ENCODE measurements around the gene KNDC1. TPM values are rescaled to one million over a fixed set of nuclear protein-coding genes. Genes with fewer than 3 reads are reported as not detected.

Gene KNDC1
- total and polyA plus RNA-seq, 10 donors, result 0.05 to 3.5 (median 1.0) TPM

DNA sequence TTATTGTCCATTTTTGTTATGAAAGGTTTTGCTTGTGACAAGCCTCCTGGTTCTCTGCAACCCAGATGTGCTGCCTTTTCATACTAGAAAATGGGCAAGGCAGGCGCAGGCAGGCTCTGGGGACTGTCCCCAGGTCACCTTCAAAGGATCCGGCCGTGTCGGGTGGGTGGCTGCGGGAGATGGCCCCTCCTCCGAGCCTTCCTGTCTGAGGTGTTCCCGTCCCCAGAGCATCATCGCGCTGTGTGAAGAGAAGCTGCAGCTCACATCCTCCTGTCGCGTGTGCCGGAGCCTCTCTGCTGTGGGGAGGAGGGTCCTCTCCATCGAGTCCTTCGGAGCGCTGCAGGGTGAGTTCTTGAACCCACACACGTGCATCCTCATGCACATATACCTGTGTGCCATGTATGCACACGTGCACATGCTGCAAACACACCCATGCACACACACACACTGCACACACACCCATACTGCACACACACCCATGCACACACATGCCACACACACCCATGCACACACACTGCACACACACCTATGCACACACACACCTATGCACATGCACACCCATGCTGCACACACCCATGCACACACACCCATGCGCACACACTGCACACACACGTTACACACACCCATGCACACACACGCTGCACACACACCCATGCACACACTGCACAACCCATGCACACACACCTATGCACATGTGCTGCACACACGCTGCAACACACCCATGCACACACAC, 23.8 kb downstream of the KNDC1 start:
- no peak for DNase-seq
- Histone ChIP-seq H3K9me3 (no peaks in the 10 kb centered on the region), H3K4me3 (no peak overlapping the region), H3K27ac (no peak overlapping the region), H3K27me3 (replicated peaks in 1 of 7) (peaks cover 0 to 54% (median 0%) of the 10 kb centered on the region in 7 donors), H3K4me1 (no peaks in the 10 kb centered on the region), H3K36me3 (no peaks in the 10 kb centered on the region)
- TF ChIP-seq, protein P1, sequence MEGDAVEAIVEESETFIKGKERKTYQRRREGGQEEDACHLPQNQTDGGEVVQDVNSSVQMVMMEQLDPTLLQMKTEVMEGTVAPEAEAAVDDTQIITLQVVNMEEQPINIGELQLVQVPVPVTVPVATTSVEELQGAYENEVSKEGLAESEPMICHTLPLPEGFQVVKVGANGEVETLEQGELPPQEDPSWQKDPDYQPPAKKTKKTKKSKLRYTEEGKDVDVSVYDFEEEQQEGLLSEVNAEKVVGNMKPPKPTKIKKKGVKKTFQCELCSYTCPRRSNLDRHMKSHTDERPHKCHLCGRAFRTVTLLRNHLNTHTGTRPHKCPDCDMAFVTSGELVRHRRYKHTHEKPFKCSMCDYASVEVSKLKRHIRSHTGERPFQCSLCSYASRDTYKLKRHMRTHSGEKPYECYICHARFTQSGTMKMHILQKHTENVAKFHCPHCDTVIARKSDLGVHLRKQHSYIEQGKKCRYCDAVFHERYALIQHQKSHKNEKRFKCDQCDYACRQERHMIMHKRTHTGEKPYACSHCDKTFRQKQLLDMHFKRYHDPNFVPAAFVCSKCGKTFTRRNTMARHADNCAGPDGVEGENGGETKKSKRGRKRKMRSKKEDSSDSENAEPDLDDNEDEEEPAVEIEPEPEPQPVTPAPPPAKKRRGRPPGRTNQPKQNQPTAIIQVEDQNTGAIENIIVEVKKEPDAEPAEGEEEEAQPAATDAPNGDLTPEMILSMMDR (IDR thresholded peaks at IDR 0.05 in 8 of 11, conservative IDR thresholded peaks at IDR 0.05 in 3 of 11), result no peak
- TF ChIP-seq POLR2AphosphoS5 (IDR thresholded peaks at IDR 0.05), result no peak
- TF ChIP-seq POLR2A (IDR thresholded peaks at IDR 0.05), result no peak
- WGBS, 5 donors, result 77 to 89% (median 86%) methylated on average over 15 to 21 of the region's 21 CpGs
- intact Hi-C loops (cut with DNase I; ENCODE audit: low total_unique reads), result no loop called here

DNA sequence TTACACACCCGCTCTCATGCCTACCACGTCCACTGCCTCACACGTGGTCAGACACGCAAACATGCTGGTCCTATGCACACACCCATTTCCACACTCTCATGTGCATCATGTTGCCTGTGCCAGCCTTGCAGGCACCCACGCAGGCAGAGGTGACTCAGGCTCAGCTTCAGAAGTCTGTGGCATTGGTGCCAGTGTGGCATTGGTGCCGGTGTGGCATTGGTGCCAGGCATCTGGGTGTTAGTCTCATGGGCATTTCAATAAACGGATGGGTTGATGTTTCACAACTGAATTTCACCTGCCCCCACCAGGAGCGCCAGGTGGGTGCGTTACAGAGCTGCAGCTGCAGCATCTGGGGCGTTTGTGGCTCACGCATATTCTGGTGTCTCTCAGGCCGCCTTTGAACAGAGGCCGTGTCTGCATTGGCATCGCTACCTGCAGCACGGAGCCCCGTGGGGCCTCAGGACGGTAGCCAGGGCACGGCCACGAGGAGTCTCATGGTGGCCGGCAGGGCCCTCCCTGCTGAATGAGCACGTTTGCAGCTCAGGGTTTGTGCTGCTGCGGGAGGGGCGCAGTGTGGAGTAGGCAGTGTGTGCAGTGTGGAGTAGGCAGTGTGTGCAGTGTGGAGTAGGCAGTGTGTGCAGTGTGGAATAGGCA, 24.7 kb downstream of the KNDC1 start:
- WGBS, 5 donors, result 78 to 93% (median 86%) methylated on average over 22 to 23 of the region's 23 CpGs
- Histone ChIP-seq H3K4me1 (no peaks in the 10 kb centered on the region), H3K27me3 (replicated peaks in 1 of 7) (peaks cover 0 to 61% (median 0%) of the 10 kb centered on the region in 7 donors), H3K27ac (no peak overlapping the region), H3K4me3 (no peak overlapping the region), H3K36me3 (no peaks in the 10 kb centered on the region), H3K9me3 (no peaks in the 10 kb centered on the region)
- DNase-seq, result no peak
- intact Hi-C loops (cut with DNase I; ENCODE audit: low total_unique reads), result no loop called here
- TF ChIP-seq, protein P1 (IDR thresholded peaks at IDR 0.05 in 8 of 11, conservative IDR thresholded peaks at IDR 0.05 in 3 of 11), result no peak
- TF ChIP-seq POLR2A (IDR thresholded peaks at IDR 0.05), result no peak
- TF ChIP-seq POLR2AphosphoS5 (IDR thresholded peaks at IDR 0.05), result no peak

- 83 to 86% (median 84%) methylated on average over 10 to 11 of the region's 11 CpGs for WGBS, 5 donors
- H3K27ac ChIP-seq, result no peak overlapping the region
- no peaks in the 10 kb centered on the region for H3K36me3 ChIP-seq
- H3K9me3 ChIP-seq, result no peaks in the 10 kb centered on the region
- DNase-seq, result no peak
- H3K27me3 ChIP-seq (replicated peaks in 1 of 7), result peaks cover 0 to 58% (median 0%) of the 10 kb centered on the region in 7 donors
- no peaks in the 10 kb centered on the region for H3K4me1 ChIP-seq
- TF ChIP-seq, protein P1 (IDR thresholded peaks at IDR 0.05 in 8 of 11, conservative IDR thresholded peaks at IDR 0.05 in 3 of 11), result no peak
- TF ChIP-seq POLR2A (IDR thresholded peaks at IDR 0.05) (no peak), POLR2AphosphoS5 (IDR thresholded peaks at IDR 0.05) (no peak)
- intact Hi-C loops (cut with DNase I; ENCODE audit: low total_unique reads), result no loop called here
- no peak overlapping the region for H3K4me3 ChIP-seq
Measured at GRCh38 chr10:133185421-133185820, 25.4 kb downstream of the KNDC1 start.

- intact Hi-C loops (cut with DNase I; ENCODE audit: low total_unique reads), result no loop called here
- TF ChIP-seq POLR2A (IDR thresholded peaks at IDR 0.05), result no peak
- TF ChIP-seq, protein P1 (IDR thresholded peaks at IDR 0.05 in 8 of 11, conservative IDR thresholded peaks at IDR 0.05 in 3 of 11), result no peak
- no peak for TF ChIP-seq POLR2AphosphoS5 (IDR thresholded peaks at IDR 0.05)
- 71 to 100% (median 76%) methylated on average over 7 to 27 of the region's 27 CpGs for WGBS, 5 donors
Measured at GRCh38 chr10:133185916-133186315, 25.9 kb downstream of the KNDC1 start.

More at GRCh38 chr10:133185916-133186315, 25.9 kb downstream of the KNDC1 start:
- Histone ChIP-seq H3K4me1 (no peaks in the 10 kb centered on the region), H3K9me3 (no peaks in the 10 kb centered on the region), H3K27me3 (replicated peaks in 1 of 7) (peaks cover 0 to 54% (median 0%) of the 10 kb centered on the region in 7 donors), H3K4me3 (no peak overlapping the region), H3K36me3 (no peaks in the 10 kb centered on the region), H3K27ac (no peak overlapping the region)
- no peak for DNase-seq
